Measurements from ENCODE around the gene APOC4. TPM values are rescaled to one million over a fixed set of nuclear protein-coding genes. Genes with fewer than 3 reads are reported as not detected.

APOC4 gene
- total RNA-seq, 1 experiment from 2014 or later, result not detected

- H3K27me3 ChIP-seq (ENCODE audit: insufficient read depth, low read length), result no peaks in the 10 kb centered on the region
- no peaks in the 10 kb centered on the region for H3K9me2 ChIP-seq (ENCODE audit: insufficient read depth)
- no peaks in the 10 kb centered on the region for H3K9me3 ChIP-seq (ENCODE audit: control insufficient read depth in 1 of 2, insufficient read depth in 1 of 2, low read depth in 1 of 2, low read length in 2 of 2)
- CTCF ChIA-PET, result no interaction called here
- peaks cover 0 to 5% of the 10 kb centered on the region in 2 experiments; a peak in 2 of 4 replicates for H3K4me1 ChIP-seq (ENCODE audit: control insufficient read depth in 1 of 2, insufficient read depth in 2 of 2, low read length in 2 of 2)
- POLR2A ChIA-PET, result no interaction called here
- BruUV-seq (replicated peaks), result no TSS peak
- ATAC-seq, result no peak
- intact Hi-C loops (cut with micrococcal nuclease), result no loop called here
- no peak overlapping the region for H3K9ac ChIP-seq (ENCODE audit: low read length)
- peaks cover 60% of the 10 kb centered on the region for H3K79me2 ChIP-seq (ENCODE audit: insufficient read depth, low read length)
- no peak overlapping the region for H2AFZ ChIP-seq (ENCODE audit: low read depth, low read length, poor library complexity, severe bottlenecking)
- H3K36me3 ChIP-seq (ENCODE audit: control insufficient read depth in 1 of 2, insufficient read depth in 2 of 2, low read length in 2 of 2), result peaks cover 17 to 20% of the 10 kb centered on the region in 2 experiments; a peak in 3 of 4 replicates
- no peak overlapping the region for H3K27ac ChIP-seq (ENCODE audit: low read depth, low read length)
- RAD21 ChIA-PET (ENCODE audit: low non-redundant PET in 1 of 2, low total read pairs in 2 of 2, uncharacterized antibody in 2 of 2, unreplicated experiment in 2 of 2), result interaction anchor here in 1 of 2 experiments (0.6 kb wide), 1 partner anchor 22 kb away, joined by 7 read pairs; no protein-coding TSS in a partner anchor
- H3K4me2 ChIP-seq (ENCODE audit: low read length), result no peak overlapping the region
- DNase-seq (ENCODE audit: low read depth, low spot score), result no peak
- TF ChIP-seq ZBTB33 (IDR thresholded peaks at IDR 0.05; ENCODE audit: extremely low read depth, insufficient replicate concordance, low read length) (no peak), SIN3A (IDR thresholded peaks at IDR 0.05; ENCODE audit: low read depth) (no peak), REST (IDR thresholded peaks at IDR 0.05; ENCODE audit: low read depth) (no peak), CEBPB (IDR thresholded peaks at IDR 0.05; ENCODE audit: low read depth) (no peak), SRF (IDR thresholded peaks at IDR 0.05; ENCODE audit: low read depth) (no peak), ZNF274 (IDR thresholded peaks at IDR 0.05; ENCODE audit: low read depth, low read length) (no peak), JUND (IDR thresholded peaks at IDR 0.05) (no peak), ZFX (IDR thresholded peaks at IDR 0.05) (no peak), POLR2AphosphoS5 (IDR thresholded peaks at IDR 0.05; ENCODE audit: low read depth, low read length) (no peak), POLR2A (IDR thresholded peaks at IDR 0.05; ENCODE audit: borderline replicate concordance, extremely low read depth, insufficient read depth, insufficient read length) (no peak), MAX (IDR thresholded peaks at IDR 0.05) (no peak), ELF1 (IDR thresholded peaks at IDR 0.05; ENCODE audit: borderline replicate concordance, low read depth) (no peak), SP1 (IDR thresholded peaks at IDR 0.05; ENCODE audit: low read depth) (no peak), ATF3 (IDR thresholded peaks at IDR 0.05) (no peak)
- TF ChIP-seq, protein P1, sequence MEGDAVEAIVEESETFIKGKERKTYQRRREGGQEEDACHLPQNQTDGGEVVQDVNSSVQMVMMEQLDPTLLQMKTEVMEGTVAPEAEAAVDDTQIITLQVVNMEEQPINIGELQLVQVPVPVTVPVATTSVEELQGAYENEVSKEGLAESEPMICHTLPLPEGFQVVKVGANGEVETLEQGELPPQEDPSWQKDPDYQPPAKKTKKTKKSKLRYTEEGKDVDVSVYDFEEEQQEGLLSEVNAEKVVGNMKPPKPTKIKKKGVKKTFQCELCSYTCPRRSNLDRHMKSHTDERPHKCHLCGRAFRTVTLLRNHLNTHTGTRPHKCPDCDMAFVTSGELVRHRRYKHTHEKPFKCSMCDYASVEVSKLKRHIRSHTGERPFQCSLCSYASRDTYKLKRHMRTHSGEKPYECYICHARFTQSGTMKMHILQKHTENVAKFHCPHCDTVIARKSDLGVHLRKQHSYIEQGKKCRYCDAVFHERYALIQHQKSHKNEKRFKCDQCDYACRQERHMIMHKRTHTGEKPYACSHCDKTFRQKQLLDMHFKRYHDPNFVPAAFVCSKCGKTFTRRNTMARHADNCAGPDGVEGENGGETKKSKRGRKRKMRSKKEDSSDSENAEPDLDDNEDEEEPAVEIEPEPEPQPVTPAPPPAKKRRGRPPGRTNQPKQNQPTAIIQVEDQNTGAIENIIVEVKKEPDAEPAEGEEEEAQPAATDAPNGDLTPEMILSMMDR (IDR thresholded peaks at IDR 0.05 in 2 of 3, conservative IDR thresholded peaks at IDR 0.05 in 1 of 3; ENCODE audit: borderline replicate concordance in 1 of 3, insufficient read depth in 1 of 3, low read depth in 2 of 3, low read length in 2 of 3), result no peak
- H3K4me3 ChIP-seq (replicated peaks in 1 of 2; ENCODE audit: low read depth in 1 of 2, low read length in 2 of 2), result no peak overlapping the region
- H4K20me1 ChIP-seq (ENCODE audit: insufficient read depth), result no peaks in the 10 kb centered on the region
Measured at GRCh38 chr19:44961821-44962220, 19.8 kb downstream of the APOC4 start.

Data from HCT116 (cell line).